ENCODE measurements around the gene MKLN1.
"Not testable (repeated sequence)": the region's sequence is repeated elsewhere in the genome, so short reads cannot be mapped to it uniquely, and the experiment has no call there.

Gene MKLN1

DNA sequence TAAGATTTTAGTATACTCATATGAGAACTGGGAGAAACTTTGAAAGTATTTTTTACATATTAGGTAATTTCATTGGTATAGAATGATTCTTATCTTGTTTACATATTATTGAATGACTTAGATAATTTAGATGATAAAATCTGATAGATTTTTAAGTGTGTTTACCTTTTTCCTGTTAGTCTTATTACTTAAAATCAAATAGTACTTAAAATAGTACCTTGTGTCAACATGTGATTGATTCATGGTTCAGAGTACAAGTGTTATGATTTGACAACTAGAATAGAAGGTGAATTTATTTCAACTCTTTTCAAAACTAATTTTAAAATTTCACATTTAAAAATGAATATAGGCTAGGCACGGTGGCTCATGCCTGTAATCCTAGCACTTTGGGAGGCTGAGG is 4.1 kb downstream of the MKLN1 start:
- Histone ChIP-seq H3K4me1 (ENCODE audit: low read depth, poor library complexity, severe bottlenecking) (peaks cover 25% of the 10 kb centered on the region), H3K4me2 (no peak overlapping the region), H3K36me3 (ENCODE audit: insufficient read depth) (no peaks in the 10 kb centered on the region), H3K27ac (no peak overlapping the region), H3K27me3 (ENCODE audit: insufficient read depth, low read depth) (no peaks in the 10 kb centered on the region), H2AFZ (ENCODE audit: low read depth) (no peak overlapping the region), H3K4me3 (IDR thresholded peaks at IDR 0.05; ENCODE audit: insufficient read depth, low read depth, low read length) (no peak overlapping the region), H4K20me1 (ENCODE audit: insufficient read depth) (no peaks in the 10 kb centered on the region), H3K79me2 (ENCODE audit: insufficient read depth, low read depth) (peaks cover 87% of the 10 kb centered on the region), H3K9ac (no peak overlapping the region)
- no peak for TF ChIP-seq CTCF (conservative IDR thresholded peaks at IDR 0.05; ENCODE audit: low read depth, low read length)

DNA sequence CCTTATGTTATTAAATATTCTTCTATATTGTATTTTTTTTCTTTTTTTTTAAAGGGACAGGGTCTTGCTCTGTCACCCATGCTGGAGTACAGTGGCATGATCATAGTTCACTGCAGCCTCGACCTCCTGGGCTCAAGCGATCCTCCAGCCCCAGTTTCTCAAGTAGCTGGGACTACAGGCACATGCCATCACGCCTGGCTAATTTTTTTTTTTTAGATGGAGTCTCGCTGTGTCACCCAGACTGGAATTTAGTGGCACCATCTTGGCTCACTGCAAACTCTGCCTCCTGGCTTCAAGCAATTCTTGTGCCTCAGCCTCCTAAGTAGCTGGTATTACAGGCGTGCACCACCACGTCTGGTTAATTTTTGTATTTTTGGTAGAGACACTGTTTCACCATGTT is 5.1 kb downstream of the MKLN1 start:
- Histone ChIP-seq H3K79me2 (ENCODE audit: insufficient read depth, low read depth) (peaks cover 94% of the 10 kb centered on the region), H3K4me1 (ENCODE audit: low read depth, poor library complexity, severe bottlenecking) (peaks cover 21% of the 10 kb centered on the region)
- not testable (repeated sequence) for H3K9ac ChIP-seq; H3K4me2 ChIP-seq; H3K27ac ChIP-seq; H3K27me3 ChIP-seq (ENCODE audit: insufficient read depth, low read depth); H3K36me3 ChIP-seq (ENCODE audit: insufficient read depth); H2AFZ ChIP-seq (ENCODE audit: low read depth); H3K4me3 ChIP-seq (IDR thresholded peaks at IDR 0.05; ENCODE audit: insufficient read depth, low read depth, low read length); H4K20me1 ChIP-seq (ENCODE audit: insufficient read depth)

DNA sequence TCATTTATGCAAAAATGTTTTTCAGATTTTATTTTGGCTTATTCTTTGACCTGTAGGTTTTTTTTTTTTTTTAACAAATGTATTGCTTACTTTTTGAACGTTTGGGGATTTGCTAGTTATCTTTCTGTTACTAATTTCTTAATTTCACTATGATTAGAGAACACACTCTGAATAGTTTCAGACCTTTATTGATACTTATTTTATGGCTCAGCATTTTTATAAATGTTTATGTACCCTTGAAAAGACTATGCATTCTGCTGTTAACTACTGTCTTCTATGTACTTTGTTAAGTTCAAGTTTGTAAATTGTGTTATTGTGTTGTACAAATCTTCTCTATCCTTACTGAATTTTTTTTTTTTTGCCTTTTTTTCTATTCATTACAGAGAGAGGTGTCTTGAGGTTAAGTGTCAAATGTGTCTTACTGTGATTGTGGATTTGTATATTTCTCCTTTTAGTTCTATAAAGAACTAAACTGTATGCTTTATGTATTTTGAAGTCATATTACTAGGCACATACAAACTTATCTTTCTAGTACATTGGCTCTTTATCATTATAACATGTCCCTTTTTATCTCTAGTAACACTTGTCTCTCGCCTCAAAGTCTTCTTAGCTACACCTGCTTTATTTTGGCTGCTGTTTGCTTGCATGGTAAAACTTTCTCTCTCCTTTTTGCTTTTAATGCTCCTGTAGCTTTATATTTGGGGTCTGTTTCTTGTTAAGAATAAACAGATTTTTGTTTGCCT is 8.1 kb downstream of the MKLN1 start:
- H3K4me3 ChIP-seq (IDR thresholded peaks at IDR 0.05; ENCODE audit: insufficient read depth, low read depth, low read length): no peak overlapping the region
- no peak overlapping the region for H3K9ac ChIP-seq
- no peaks in the 10 kb centered on the region for H3K4me1 ChIP-seq (ENCODE audit: low read depth, poor library complexity, severe bottlenecking)
- TF ChIP-seq CTCF (conservative IDR thresholded peaks at IDR 0.05; ENCODE audit: low read depth, low read length): no peak
- H3K79me2 ChIP-seq (ENCODE audit: insufficient read depth, low read depth): peaks cover 92% of the 10 kb centered on the region
- no peak overlapping the region for H3K27ac ChIP-seq
- H3K27me3 ChIP-seq (ENCODE audit: insufficient read depth, low read depth): no peaks in the 10 kb centered on the region
- no peak overlapping the region for H2AFZ ChIP-seq (ENCODE audit: low read depth)
- no peaks in the 10 kb centered on the region for H3K36me3 ChIP-seq (ENCODE audit: insufficient read depth)
- no peaks in the 10 kb centered on the region for H4K20me1 ChIP-seq (ENCODE audit: insufficient read depth)
- H3K4me2 ChIP-seq: no peak overlapping the region

DNA sequence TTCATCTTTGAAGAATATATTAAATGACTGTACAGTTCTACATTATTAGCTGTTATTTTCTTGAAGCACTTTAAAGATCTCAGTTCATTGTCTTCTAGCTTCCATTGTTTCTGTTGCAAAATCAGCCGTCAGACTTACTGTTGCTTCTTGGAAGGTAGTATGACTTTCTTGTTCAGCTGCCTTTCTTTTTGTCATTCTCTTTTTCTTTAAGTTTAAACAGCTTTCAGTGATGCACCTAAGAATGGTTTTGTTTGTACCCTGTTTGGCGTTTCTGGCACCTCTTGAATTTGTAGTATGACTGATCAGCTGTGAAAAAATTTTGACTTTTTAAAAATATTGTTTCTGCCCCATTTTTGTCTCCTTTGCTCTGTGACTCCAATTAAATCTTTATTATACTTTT is 9.3 kb downstream of the MKLN1 start:
- no peak for TF ChIP-seq CTCF (conservative IDR thresholded peaks at IDR 0.05; ENCODE audit: low read depth, low read length)
- H3K4me3 ChIP-seq (IDR thresholded peaks at IDR 0.05; ENCODE audit: insufficient read depth, low read depth, low read length): no peak overlapping the region
- no peaks in the 10 kb centered on the region for H3K36me3 ChIP-seq (ENCODE audit: insufficient read depth)
- no peaks in the 10 kb centered on the region for H4K20me1 ChIP-seq (ENCODE audit: insufficient read depth)
- no peak overlapping the region for H2AFZ ChIP-seq (ENCODE audit: low read depth)
- H3K9ac ChIP-seq: no peak overlapping the region
- peaks cover 92% of the 10 kb centered on the region for H3K79me2 ChIP-seq (ENCODE audit: insufficient read depth, low read depth)
- no peaks in the 10 kb centered on the region for H3K4me1 ChIP-seq (ENCODE audit: low read depth, poor library complexity, severe bottlenecking)
- H3K27ac ChIP-seq: no peak overlapping the region
- H3K4me2 ChIP-seq: no peak overlapping the region
- no peaks in the 10 kb centered on the region for H3K27me3 ChIP-seq (ENCODE audit: insufficient read depth, low read depth)

- Histone ChIP-seq H4K20me1 (ENCODE audit: insufficient read depth) (no peaks in the 10 kb centered on the region), H3K9ac (no peak overlapping the region), H3K36me3 (ENCODE audit: insufficient read depth) (no peaks in the 10 kb centered on the region), H2AFZ (ENCODE audit: low read depth) (no peak overlapping the region), H3K4me1 (ENCODE audit: low read depth, poor library complexity, severe bottlenecking) (no peaks in the 10 kb centered on the region), H3K79me2 (ENCODE audit: insufficient read depth, low read depth) (peaks cover 95% of the 10 kb centered on the region), H3K4me2 (no peak overlapping the region), H3K27ac (no peak overlapping the region), H3K27me3 (ENCODE audit: insufficient read depth, low read depth) (no peaks in the 10 kb centered on the region), H3K4me3 (IDR thresholded peaks at IDR 0.05; ENCODE audit: insufficient read depth, low read depth, low read length) (no peak overlapping the region)
- 0 out of 2 replicates have a peak, but pooled peaks have one; percentile 26 for TF ChIP-seq CTCF (conservative IDR thresholded peaks at IDR 0.05; ENCODE audit: low read depth, low read length)
Measured at GRCh38 chr7:131338173-131338572, 10.5 kb downstream of the MKLN1 start.
